Endothelial cell of umbilical vein (primary cell): ENCODE data around the gene RGS1. TPM values are rescaled to one million over a fixed set of nuclear protein-coding genes. Genes with fewer than 3 reads are reported as not detected.

Experiments
- BruUV-seq: library from RNA; stranded (reverse); fragments of 400-500 nt; replicated peaks from 2 replicates; lab custom pipeline; 2021; lab: Mats Ljungman, UMichigan
- CTCF ChIA-PET: fragments of 300-600, 350-600 bp; sonication (Branson Sonifier 250); formaldehyde crosslinking; loops from one replicate; lab custom pipeline; 2021; ENCODE audit warnings: antibody characterized with exemption, inconsistent platforms; lab: Charles Lee
- POLR2A ChIA-PET: fragments of 300-600, 350-600 bp; sonication (Branson Sonifier 250); formaldehyde crosslinking; loops from one replicate; lab custom pipeline; 2021; ENCODE audit warnings: antibody characterized with exemption, inconsistent platforms; lab: Charles Lee
- DNase-seq: peaks from one replicate; pipeline ENCODE4 v3.0.0-alpha.2; 2011; ENCODE audit warnings: low read depth, low spot score
- FAIRE-seq: peaks from 2 replicates; lab custom pipeline; 2011; peaks lifted over from hg19 to GRCh38; lab: Jason Lieb, UNC
- H2AFZ ChIP-seq: 2 replicates; pipeline ENCODE4 v1.6.0; 2012; ENCODE audit warnings: low read depth, low read length, control low read depth, inconsistent platforms
- H3K27ac ChIP-seq: 2 replicates; pipeline ENCODE4 v1.5.1; 2011; ENCODE audit warnings: low read depth, mild to moderate bottlenecking, control low read depth, low read length, moderate library complexity; ENCODE audit not compliant: insufficient read depth
- H3K27me3 ChIP-seq, 2 experiments: 2 replicates each; pipeline versions ENCODE4 v1.6.0 to v1.6.1; 2011; ENCODE audit warnings: low read length in 2 of 2, mixed read lengths in 1 of 2; ENCODE audit not compliant: control insufficient read depth in 2 of 2, insufficient read depth in 2 of 2
- H3K36me3 ChIP-seq, 2 experiments: 2 replicates in 1 of 2; 3 replicates in 1 of 2; pipeline ENCODE4 v1.5.1; 2011; ENCODE audit warnings: low read length in 2 of 2, mild to moderate bottlenecking in 1 of 2, moderate library complexity in 1 of 2; ENCODE audit not compliant: control insufficient read depth in 2 of 2, insufficient read depth in 2 of 2; ENCODE audit errors: extremely low read depth in 1 of 2
- H3K4me1 ChIP-seq: 3 replicates; pipeline ENCODE4 v1.5.1; 2011; ENCODE audit warnings: mild to moderate bottlenecking, low read length; ENCODE audit not compliant: control insufficient read depth, insufficient read depth; ENCODE audit errors: extremely low read depth
- H3K4me2 ChIP-seq: 2 replicates; pipeline ENCODE4 v1.6.1; 2011; ENCODE audit warnings: low read length, control low read depth, mixed read lengths; ENCODE audit not compliant: insufficient read depth
- H3K4me3 ChIP-seq, 3 experiments: fragments of 200-600 bp in 1 of 3; sonication (generic), shearing (Covaris generic) in 1 of 3; replicated peaks in 1 of 3; 2 replicates each; pipeline ENCODE4 v1.5.1; 2011 to 2016; ENCODE audit warnings: control low read depth in 3 of 3, low read length in 3 of 3, mild to moderate bottlenecking in 2 of 3, inconsistent platforms in 1 of 3, low read depth in 1 of 3, moderate library complexity in 1 of 3; ENCODE audit not compliant: insufficient read depth in 1 of 3
- H3K79me2 ChIP-seq: 2 replicates; pipeline ENCODE4 v1.6.0; 2012; ENCODE audit warnings: low read length, inconsistent platforms; ENCODE audit not compliant: control insufficient read depth, insufficient read depth
- H3K9ac ChIP-seq: replicated peaks from 2 replicates; pipeline ENCODE3; 2011; ENCODE audit warnings: low read length, control low read depth; ENCODE audit not compliant: insufficient read depth; ENCODE audit errors: extremely low read depth
- H3K9me1 ChIP-seq: replicated peaks from 3 replicates; pipeline ENCODE4 v1.6.0; 2011; ENCODE audit warnings: mild to moderate bottlenecking, low read length; ENCODE audit not compliant: control insufficient read depth, insufficient read depth; ENCODE audit errors: extremely low read depth
- H3K9me3 ChIP-seq: replicated peaks from 2 replicates; pipeline ENCODE4 v1.5.1; 2012; ENCODE audit warnings: low read length, inconsistent platforms; ENCODE audit not compliant: control insufficient read depth, insufficient read depth
- H4K20me1 ChIP-seq: replicated peaks from 2 replicates; pipeline ENCODE3; 2011; ENCODE audit warnings: mild to moderate bottlenecking, low read length; ENCODE audit not compliant: control insufficient read depth, insufficient read depth; ENCODE audit errors: extremely low read depth
- EZH2 ChIP-seq: IDR thresholded peaks from 2 replicates; pipeline ENCODE4 v1.6.1; 2012; ENCODE audit warnings: borderline replicate concordance, low read depth, mild to moderate bottlenecking, moderate library complexity, low read length, inconsistent platforms; ENCODE audit not compliant: severe bottlenecking
- FOS ChIP-seq: IDR thresholded peaks from 2 replicates; pipeline ENCODE4 v1.6.1; 2011; ENCODE audit warnings: mild to moderate bottlenecking, low read length, moderate library complexity, borderline replicate concordance; ENCODE audit not compliant: insufficient read depth
- GATA2 ChIP-seq: IDR thresholded peaks from 2 replicates; pipeline ENCODE4 v1.7.0; 2011; ENCODE audit warnings: low read depth, mild to moderate bottlenecking, moderate library complexity, mixed read lengths, low read length; ENCODE audit not compliant: insufficient read length, insufficient read depth
- JUN ChIP-seq: IDR thresholded peaks from 2 replicates; pipeline ENCODE4 v1.6.1; 2011; ENCODE audit warnings: borderline replicate concordance, low read depth; ENCODE audit not compliant: insufficient read length, insufficient read depth
- MYC ChIP-seq: IDR thresholded peaks from one replicate; pipeline ENCODE4 v1.6.1; 2011; ENCODE audit warnings: mild to moderate bottlenecking, low read depth, low read length
- POLR2A ChIP-seq: IDR thresholded peaks from 2 replicates; pipeline ENCODE4 v1.6.1; 2012; ENCODE audit warnings: low read depth, mild to moderate bottlenecking, control low read depth, low read length
- POLR2AphosphoS5 ChIP-seq: IDR thresholded peaks from 2 replicates; pipeline ENCODE4 v1.6.1; 2012; ENCODE audit warnings: low read depth, mild to moderate bottlenecking, control low read depth, low read length, moderate library complexity; ENCODE audit not compliant: insufficient read depth
- dilution Hi-C: fragments of 300-500 bp; cut with MboI; formaldehyde crosslinking; loops from one replicate; pipeline ENCODE4 v1.15.0; 2019; ENCODE audit warnings: low sequenced_read_pairs; ENCODE audit not compliant: extremely low pct_ligation_motif_present
- intact Hi-C: fragments of 100-400 bp; cut with micrococcal nuclease; formaldehyde crosslinking; loops from one replicate; pipeline ENCODE4 v1.10.0; 2022
- polyA plus RNA-seq, 4 experiments: library from polyadenylated mRNA; depleted of rRNA in 3 of 4; stranded (reverse) in 3 of 4; unstranded in 1 of 4; fragments of >200 nt; gene quantifications; 2 replicates each; pipeline versions ENCODE4 v1.2.1 to v1.2.3, GENCODE V29; 2011 to 2012; ENCODE audit warnings: missing spikeins in 1 of 4
- total RNA-seq: library from RNA; stranded (reverse); gene quantifications from 2 replicates; pipeline ENCODE4 v1.2.3, GENCODE V29; 2021
- TF ChIP-seq, protein P1 (sequence below): IDR thresholded peaks from 2 replicates; pipeline ENCODE4 v1.6.1; 2011; ENCODE audit not compliant: insufficient read depth, insufficient read length
- TF ChIP-seq, protein P2 (sequence below), 2 donors: IDR thresholded peaks; 1 replicate in 1 of 2; 2 replicates in 1 of 2; pipeline ENCODE4 v1.5.1; 2011; ENCODE audit warnings: low read length in 2 of 2, mild to moderate bottlenecking in 2 of 2, moderate library complexity in 2 of 2, control low read depth in 1 of 2, inconsistent platforms in 1 of 2, low read depth in 1 of 2; ENCODE audit not compliant: insufficient read depth in 1 of 2; ENCODE audit errors: extremely low read depth in 1 of 2

The RGS1 gene
- total and polyA plus RNA-seq, 2 donors (not counting 3 experiments of a cell fraction or from before 2014, with no cell fraction given) = not detected

DNA sequence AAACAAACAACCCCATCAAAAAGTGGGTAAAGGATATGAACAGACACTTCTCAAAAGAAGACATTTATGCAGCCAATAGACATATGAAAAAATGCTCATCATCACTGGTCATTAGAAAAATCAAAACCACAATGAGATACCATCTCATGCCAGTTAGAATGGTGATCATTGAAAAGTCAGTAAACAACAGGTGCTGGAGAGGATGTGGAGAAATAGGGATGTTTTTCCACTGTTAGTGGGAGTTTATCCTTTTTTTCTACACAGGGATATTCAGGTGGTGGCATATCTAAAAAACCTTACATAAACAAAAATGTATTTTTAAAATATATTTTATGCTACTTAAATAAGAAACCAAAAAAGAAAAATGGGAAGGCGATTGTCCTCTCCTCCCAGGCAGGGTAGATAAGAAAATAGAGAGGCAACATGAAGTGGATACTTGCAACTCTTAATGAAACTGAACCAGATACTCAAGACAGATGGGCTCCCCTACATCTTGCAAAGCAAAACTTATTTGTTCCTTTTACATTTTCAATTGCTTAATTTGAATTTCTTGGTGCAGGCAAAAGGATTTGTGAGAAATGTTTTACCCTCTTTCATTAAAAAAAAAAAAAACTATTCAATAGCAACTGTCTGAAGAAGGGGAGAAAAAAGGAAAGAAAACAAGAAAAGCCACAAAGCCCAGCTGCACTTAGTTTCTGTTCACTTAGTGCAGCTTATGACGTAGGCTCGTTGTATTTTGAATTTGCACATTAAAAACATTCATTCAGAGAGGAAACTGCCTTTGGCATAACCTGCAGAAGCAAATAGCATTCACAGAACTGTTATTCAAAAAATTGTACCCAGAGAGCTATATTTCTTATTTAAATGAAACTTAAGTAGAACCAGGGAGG is 36.9 kb upstream of the RGS1 start:
- Histone ChIP-seq H3K9me1 (no peaks in the 10 kb centered on the region), H3K4me3 (no peak overlapping the region), H3K27ac (peak overlapping the region; percentile 87), H3K36me3 (no peaks in the 10 kb centered on the region), H4K20me1 (no peaks in the 10 kb centered on the region), H3K27me3 (no peaks in the 10 kb centered on the region), H3K4me2 (no peak overlapping the region), H2AFZ (peak overlapping the region; percentile 92), H3K79me2 (no peaks in the 10 kb centered on the region), H3K4me1 (peaks cover 15% of the 10 kb centered on the region), H3K9me3 (no peaks in the 10 kb centered on the region), H3K9ac (peak overlapping the region; percentile 85)
- intact Hi-C loops = loop anchor here (1.0 kb wide), 1 partner anchor 7 kb away; no protein-coding TSS in a partner anchor
- DNase-seq = peak; percentile 45
- FAIRE-seq = no peak
- ChIA-PET CTCF (interaction anchor here (1.1 to 2.6 kb wide), 6 partner anchors 12 to 64 kb away, joined by 3 to 16 read pairs (median 10); no protein-coding TSS in a partner anchor), POLR2A (no interaction called here)
- no TSS peak for BruUV-seq
- no peak for TF ChIP-seq JUN
- no peak for TF ChIP-seq EZH2
- TF ChIP-seq POLR2A = no peak
- no peak for TF ChIP-seq MYC
- TF ChIP-seq GATA2 = no peak
- TF ChIP-seq, protein P1, sequence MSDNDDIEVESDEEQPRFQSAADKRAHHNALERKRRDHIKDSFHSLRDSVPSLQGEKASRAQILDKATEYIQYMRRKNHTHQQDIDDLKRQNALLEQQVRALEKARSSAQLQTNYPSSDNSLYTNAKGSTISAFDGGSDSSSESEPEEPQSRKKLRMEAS = no peak
- TF ChIP-seq, protein P2, sequence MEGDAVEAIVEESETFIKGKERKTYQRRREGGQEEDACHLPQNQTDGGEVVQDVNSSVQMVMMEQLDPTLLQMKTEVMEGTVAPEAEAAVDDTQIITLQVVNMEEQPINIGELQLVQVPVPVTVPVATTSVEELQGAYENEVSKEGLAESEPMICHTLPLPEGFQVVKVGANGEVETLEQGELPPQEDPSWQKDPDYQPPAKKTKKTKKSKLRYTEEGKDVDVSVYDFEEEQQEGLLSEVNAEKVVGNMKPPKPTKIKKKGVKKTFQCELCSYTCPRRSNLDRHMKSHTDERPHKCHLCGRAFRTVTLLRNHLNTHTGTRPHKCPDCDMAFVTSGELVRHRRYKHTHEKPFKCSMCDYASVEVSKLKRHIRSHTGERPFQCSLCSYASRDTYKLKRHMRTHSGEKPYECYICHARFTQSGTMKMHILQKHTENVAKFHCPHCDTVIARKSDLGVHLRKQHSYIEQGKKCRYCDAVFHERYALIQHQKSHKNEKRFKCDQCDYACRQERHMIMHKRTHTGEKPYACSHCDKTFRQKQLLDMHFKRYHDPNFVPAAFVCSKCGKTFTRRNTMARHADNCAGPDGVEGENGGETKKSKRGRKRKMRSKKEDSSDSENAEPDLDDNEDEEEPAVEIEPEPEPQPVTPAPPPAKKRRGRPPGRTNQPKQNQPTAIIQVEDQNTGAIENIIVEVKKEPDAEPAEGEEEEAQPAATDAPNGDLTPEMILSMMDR (IDR thresholded peaks at IDR 0.05; ENCODE audit: extremely low read depth in 1 of 2, insufficient read depth in 1 of 2, low read depth in 1 of 2, low read length in 2 of 2) = no peak
- no peak for TF ChIP-seq POLR2AphosphoS5
- no peak for TF ChIP-seq FOS
- dilution Hi-C loops = no loop called here
